GM18511 (cell line): ENCODE results near the gene PLA2G2C.
"Not testable (repeated sequence)": the region's sequence is repeated elsewhere in the genome, so short reads cannot be mapped to it uniquely, and the experiment has no call there.

ENCODE experiments used
- ATAC-seq: cut with Tn5 transposase; IDR thresholded peaks from one replicate; pipeline ENCODE4 v1.9.1; 2021; ENCODE audit warnings: mild to moderate bottlenecking, moderate library complexity; ENCODE audit not compliant: unreplicated experiment

PLA2G2C gene, protein sequence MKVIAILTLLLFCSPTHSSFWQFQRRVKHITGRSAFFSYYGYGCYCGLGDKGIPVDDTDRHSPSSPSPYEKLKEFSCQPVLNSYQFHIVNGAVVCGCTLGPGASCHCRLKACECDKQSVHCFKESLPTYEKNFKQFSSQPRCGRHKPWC

GRCh38 chr1:20185834-20186782, at the start of gene PLA2G2C, which contains the start of gene UBXN10:
PLA2G2C (minus strand) TSS chr1:20186518; CDS start chr1:20177363, 9,155 bp downstream.
UBXN10 (plus strand) TSS chr1:20186096; CDS start chr1:20190562, 4,466 bp downstream.
- no peak for ATAC-seq

DNA sequence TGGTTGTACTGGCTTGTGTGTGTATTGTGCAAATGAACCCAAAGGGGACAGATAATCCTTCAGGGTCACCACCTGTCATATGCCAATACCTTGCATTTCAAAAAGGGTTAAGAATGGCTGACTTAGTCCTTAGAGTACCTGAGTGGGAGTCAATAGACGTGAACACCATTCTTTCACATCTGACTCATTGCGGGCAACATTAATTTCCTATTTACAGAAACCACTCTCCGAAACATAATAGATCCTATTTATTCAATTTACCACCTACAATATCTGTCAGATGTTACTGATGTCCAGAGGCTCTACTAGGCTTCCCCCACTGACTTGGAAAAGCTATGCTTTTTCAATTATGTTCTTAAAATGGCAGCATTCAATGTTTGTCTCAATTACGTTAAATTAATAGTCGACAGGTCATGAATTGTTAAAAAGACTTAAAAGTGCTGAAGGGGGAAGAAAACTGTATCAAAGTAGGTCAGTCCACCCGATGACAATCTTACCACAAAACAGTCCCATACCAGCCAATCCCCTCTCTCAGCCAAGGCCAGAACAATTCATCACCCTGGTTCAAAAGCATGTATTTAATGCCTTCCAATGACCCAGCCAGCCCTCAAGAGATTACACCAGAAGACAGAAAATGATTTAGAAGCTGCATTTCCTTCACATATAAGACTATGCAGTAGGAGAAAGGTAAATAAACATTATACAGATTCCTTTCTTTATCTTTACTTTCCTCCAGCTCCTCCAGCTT, 48.6 kb upstream of the PLA2G2C start:
- ATAC-seq = no peak

DNA sequence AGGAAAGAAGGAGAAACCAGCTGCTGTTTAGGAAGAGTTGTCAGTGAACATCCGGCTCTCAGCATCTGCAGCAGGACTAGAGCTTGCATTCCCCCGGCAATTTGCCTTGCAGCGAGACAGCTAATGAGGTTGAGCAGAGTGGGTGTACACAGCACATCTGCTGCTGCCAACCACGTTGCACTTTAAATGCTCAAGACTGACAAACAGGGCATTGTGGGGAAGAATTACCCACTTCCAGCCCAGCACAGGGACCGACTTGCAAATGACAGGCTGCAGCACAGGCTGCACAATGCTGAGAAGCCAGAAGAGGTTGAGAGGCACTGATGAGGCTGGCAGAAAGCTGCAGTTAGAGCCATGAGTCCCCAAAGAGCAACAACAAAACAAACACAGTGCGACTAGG, 47.5 kb upstream of the PLA2G2C start:
- no peak for ATAC-seq

DNA sequence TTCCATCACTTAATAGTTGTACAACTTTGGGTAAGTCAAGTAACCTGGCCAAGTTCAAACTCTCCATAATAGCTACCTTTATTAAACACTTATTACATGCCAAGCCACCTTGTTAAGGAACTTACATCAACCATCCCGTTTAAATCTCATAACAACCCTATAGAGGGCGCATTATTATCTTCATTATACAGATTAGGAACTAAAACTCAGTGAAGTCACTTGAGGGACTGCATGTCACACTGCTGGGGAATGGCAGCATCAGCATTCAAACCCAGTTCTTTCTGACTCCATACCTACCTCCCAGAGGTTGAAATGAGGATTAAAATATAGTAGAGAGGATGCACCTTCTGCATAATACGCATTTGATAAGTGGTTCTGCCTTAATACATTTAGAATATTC, 47.1 kb upstream of the PLA2G2C start:
- ATAC-seq = no peak

DNA sequence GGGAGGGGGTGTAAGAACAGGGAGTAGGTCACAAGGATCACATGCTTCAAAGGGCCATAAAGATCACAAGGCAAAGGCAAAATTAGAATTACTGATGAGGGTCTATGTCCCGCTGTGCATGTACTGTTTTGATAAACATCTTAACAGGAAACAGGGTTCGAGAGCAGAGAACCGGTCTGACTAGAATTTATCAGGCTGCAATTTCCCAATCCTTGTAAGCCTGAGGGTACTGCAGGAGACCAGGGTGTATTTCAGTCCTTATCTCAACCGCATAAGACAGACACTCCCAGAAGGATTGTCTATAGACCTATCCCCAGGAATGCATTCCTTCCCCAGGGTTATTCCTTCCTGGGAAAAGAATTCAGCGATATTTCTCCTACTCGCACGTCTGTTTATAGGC, 46.2 kb upstream of the PLA2G2C start:
- ATAC-seq = not testable (repeated sequence)

GRCh38 chr1:20229171-20229570, 42.9 kb upstream of the PLA2G2C start:
- ATAC-seq = no peak

- no peak for ATAC-seq
Measured at GRCh38 chr1:20228314-20228825, 42.1 kb upstream of the PLA2G2C start.

DNA sequence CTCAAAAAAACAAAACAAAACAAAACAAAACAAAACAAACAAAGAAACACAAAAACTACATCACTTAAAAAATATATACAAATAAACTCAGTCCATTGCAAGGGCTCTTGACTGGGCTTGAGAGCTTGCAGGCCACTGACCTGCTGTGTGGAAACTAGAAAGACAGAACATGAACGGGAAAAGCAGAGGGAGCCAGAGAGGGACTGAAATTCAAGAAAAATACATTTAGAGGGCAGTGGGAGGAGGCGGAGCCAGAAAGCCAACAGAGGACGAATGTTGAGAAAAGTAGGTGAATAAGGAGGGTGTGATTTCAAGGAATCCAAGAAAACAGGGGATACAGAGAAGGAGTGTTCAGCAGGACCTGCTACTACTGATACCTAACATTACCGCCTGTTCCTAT, 41.4 kb upstream of the PLA2G2C start:
- ATAC-seq = no peak

- ATAC-seq = no peak
Measured at GRCh38 chr1:20224546-20224945, 38.2 kb upstream of the PLA2G2C start.

DNA sequence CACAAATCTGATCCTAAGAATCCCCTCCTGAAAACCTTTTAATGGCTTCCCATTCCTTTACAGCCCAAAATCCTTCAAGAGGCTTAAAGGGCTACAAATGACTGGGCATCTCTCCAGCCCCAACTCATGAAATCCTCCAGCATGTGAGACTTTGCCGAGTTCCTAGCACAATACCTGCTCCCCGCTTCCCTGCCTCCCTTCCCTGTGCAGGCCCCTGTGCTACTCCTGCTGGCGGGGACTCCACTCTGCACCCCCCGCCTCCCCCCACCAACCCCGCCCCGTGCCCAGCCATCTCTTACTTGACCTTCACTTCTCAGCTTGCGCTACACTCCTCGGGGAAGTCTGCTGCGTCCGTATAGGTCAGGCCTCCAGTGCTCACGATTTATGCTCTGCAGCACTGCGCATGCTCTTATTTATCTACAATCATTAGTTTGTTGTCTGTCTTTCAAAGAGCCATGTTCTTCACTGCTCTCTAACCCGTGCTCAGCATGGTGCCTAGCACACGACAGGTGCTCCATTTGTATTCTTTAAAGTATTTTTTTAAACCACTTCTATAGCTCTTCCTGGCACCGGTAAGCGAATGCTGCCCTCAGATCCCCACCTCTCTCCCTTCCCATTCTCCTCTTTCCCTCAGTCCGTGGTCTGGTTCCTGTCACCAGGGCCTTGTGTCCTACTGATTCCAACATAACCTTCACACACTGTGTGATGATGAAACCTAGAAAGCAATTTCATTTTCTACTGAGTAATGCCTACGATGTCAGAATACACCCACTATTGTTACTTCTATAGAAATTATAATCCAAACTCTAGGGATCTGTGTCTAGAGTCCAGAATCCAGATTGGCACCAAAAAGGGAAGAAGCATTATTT, 37.5 kb upstream of the PLA2G2C start:
- ATAC-seq = no peak

GRCh38 chr1:20223106-20223505, 36.8 kb upstream of the PLA2G2C start:
- no peak for ATAC-seq

DNA sequence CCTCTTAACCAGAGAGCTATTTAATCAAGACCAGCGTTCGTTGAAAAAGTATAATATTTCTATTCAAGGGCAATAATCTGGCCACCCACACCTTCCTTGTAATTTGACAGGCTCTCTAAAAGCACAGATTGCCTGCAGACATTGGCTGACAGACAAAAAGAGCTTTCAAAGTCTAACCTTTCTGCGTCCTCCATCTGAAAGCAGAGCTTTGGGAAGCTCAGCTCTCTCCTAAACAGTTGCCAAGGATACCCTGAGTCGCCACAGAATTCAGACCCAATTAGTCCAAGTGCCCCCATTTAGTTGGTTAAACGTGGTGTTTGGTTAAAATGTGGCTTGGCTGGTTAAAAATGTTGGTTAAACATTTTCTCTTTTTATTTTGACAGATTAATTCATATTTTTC, 33.7 kb upstream of the PLA2G2C start:
- no peak for ATAC-seq

DNA sequence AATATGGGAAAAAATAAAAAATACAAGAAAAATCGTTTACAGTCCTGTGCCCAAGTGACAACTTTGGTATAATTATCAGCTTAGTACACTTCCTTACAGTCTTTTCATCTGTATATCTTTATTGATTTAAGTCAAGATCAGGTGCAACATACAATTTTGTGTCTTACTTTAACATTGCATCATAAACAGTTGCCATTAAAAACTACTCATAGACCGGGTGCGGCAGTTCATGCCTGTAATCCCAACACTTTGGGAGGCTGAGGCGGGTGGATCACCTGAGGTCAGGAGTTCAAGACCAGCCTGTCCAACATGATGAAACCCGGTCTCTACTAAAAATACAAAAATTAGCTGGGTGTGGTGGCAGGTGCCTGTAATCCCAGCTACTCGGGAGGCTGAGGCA, 32.7 kb upstream of the PLA2G2C start:
- ATAC-seq = not testable (repeated sequence)

DNA sequence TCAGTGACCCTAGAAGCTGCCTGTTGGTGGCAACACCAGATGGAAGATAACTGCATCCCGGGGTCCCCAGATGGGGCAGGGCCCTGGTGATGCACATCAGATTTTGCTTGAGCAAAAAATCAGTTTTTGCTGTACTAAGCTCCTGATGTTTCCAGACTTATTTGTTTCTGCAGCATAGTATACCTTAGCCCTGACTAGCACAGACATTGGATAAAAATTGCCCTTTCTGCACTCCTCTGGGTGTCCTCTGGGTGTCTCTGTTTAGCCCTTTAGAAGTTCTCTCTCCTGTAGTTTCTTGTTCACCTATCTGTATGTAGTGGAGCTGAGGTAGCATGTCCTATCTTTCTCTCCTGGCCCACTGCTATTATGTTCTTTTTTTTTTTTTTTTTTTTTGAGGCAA, 30.3 kb upstream of the PLA2G2C start:
- ATAC-seq = no peak

DNA sequence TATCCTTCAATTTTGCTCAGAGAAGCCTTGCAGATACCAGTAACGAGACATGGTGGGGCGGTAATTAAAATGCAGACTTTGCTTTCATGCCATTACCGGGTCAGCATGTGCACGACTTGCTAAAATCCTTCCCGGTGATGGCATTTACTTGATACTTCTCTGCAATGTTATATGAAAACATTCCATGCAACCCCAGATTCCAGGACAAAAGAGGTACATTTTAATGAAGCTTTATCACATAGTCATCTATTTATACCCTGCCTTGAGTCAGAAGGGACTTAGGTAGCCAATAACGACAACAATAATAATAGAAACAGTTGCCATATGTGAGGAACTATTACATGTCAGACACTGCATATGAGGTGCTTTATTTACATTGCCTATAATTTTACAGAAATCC, 29.4 kb upstream of the PLA2G2C start:
- no peak for ATAC-seq

DNA sequence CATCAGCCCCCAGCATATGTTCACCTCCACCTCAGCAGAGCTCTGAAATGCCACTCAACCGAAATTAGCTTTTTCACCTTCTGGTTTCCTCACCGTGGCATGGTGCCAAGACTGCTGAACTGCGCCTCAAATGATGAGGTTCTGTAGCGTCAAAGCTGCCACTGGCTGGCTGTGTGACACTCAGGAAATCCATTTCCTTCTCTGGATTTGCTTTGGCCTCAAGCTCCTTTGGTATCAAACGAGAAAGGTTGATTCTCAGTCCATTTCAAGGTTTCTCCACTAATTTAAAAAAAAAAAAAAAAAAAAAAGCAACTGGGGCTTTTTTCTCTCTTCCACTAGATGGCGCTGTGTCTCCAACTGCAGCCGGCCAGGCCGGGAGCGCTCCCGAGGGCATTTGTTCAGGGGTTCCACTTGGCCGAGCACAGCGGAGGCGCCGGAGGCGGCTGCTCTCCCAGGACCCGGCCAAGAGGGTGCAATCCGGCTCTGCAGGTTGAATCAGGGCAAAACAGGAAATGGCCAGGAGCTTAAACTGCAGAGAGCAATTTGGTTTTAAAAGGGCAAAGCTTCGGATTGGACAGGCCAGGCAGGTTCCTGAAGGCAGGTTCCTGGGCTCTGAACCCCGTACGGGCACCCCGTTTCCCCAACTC, 26.5 kb upstream of the PLA2G2C start:
- no peak for ATAC-seq

- no peak for ATAC-seq
Measured at GRCh38 chr1:20212085-20212684, 25.9 kb upstream of the PLA2G2C start.

- no peak for ATAC-seq
Measured at GRCh38 chr1:20211511-20211931, 25.2 kb upstream of the PLA2G2C start.

- no peak for ATAC-seq
Measured at GRCh38 chr1:20210736-20211460, 24.6 kb upstream of the PLA2G2C start.
